HL-60/S4 treated with phorbol 12-myristate 13-acetate at 8.2 ng/mL for 4 days and 3 days (cell line): ENCODE data around the gene C13orf46.

ENCODE experiments used
- in situ Hi-C: fragments of 300-500 bp; cut with MboI; formaldehyde crosslinking; loops from 2 replicates; pipeline ENCODE4 v1.15.0; 2022; ENCODE audit warnings: low sequenced_read_pairs

C13orf46 gene

DNA sequence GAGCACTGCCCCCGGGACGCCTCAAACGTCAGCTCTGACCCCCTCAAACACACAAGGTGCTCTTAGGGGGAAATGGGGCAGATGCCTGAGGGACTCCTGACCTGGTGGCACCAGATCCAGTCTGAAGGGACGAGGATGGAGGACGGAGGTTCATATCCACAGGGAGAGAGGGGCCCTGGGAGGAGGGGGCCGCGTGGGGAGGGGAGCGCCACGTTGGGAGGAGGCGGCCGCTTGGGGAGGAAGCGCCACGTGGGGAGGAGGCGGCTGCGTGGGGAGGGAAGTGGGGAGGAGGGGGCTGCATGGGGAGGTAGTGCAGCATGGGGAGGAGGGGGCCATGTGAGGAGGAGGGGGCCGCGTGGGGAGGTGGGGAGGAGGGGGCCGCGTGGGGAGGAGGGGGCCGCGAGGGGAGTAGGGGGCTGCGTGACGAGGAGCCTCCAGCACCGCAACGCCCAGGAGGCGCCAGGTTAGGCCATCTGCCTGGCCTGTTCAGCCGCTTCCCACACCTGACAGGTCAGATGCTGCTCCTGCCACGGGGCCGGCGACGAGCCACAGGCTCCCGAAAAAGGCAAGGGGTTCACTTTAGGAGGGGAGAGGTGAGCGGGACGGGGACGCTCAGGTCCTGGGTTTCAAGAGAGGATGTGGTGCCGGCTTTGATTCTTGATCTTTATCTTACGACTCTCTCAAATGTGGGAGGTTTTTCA lies 36.7 kb upstream of the C13orf46 start:
- in situ Hi-C loops = loop anchor here (5.0 kb wide), 1 partner anchor 38 kb away; the partner anchor contains the start of gene C13orf46

- in situ Hi-C loops = loop anchor here (5.0 kb wide), 1 partner anchor 37 kb away; the partner anchor contains the start of gene C13orf46
Measured at GRCh38 chr13:114009590-114010400, 35.9 kb upstream of the C13orf46 start.

DNA sequence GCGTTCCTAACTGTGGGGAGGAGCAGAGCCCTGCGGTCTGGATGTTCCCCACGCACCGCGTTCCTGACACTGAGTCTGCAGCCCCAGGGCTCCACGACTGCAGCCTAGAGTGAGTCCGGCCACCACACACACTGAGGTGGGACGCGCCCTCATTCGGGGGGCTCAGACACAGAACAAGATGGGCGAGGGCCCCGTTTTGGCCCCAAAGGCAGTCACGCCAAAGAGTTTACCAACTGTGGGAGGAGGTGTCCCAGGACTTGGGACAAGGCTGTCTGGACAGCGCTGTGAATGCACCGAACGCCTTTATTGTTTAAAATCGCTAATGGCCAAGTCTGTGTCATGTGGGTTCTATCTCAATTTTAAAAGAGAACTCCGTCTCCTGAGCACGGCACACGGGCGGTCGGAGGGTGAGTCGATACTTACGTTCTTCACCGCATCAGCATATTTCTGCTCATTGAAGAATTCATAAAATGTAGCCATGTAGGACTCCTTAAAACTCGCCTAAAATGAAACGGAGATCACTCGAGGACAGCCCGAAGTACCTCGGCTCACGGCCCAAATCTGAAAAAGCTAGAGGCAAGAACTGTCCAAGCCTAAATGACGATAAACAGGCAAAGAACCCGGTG lies 35.2 kb upstream of the C13orf46 start:
- in situ Hi-C loops = no loop called here

- in situ Hi-C loops = no loop called here
Measured at GRCh38 chr13:114007566-114007965, 33.7 kb upstream of the C13orf46 start.

DNA sequence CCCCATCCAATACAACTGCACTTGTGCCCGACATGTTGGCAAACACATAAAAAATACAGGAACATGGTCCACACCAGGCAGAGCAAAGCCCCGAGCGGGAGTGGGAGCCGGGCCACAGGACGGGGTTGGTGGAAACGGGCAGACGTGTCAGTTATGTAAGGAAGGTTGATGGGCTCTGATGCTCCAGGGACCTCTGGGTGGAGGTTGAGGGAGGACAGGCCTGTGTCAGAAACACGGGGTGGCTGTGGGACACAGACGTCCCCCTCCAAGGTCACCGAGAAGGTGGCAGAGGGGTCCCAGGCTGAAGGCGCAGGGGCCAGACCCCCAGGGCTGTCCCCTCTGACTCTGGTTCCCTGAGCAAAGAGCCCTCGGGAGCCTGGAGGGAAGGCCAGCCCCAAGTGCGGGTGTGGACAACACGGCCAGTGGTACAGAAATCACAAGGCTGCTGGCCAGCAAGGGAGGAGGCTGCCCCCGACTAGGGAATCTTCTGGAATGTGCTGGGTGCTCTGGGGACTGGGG lies 31.4 kb upstream of the C13orf46 start:
- in situ Hi-C loops = no loop called here

GRCh38 chr13:114004420-114005205 lies 30.7 kb upstream of the C13orf46 start:
- in situ Hi-C loops = no loop called here

DNA sequence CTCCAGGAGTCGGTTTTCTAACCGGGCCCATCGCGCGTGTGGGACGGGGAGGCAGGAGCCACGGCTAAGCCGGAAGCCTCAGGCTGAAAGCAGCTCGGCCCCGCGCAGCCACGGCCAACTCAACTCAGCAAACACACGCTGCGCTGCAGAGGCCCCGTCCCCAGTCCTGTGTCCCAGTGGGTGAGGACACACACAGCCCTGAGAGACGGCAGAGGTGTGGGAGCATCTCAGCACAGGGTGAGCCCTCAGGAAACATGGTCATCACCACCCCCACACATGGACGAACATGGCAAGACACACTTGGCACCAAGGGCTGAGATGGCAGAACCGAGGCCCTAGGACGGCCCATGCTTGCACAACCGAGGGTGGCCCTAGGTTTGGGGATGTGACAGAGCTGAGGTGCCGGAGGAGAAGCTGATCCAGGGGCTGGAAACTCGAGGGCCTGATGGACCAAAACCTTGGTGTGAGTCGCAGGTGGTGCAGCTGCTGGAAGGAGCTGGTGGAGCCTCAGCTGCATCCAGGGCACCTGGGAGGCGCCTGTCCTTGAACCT lies 29.0 kb upstream of the C13orf46 start:
- in situ Hi-C loops = no loop called here

GRCh38 chr13:114002009-114002544 lies 28.2 kb upstream of the C13orf46 start:
- in situ Hi-C loops = no loop called here

DNA sequence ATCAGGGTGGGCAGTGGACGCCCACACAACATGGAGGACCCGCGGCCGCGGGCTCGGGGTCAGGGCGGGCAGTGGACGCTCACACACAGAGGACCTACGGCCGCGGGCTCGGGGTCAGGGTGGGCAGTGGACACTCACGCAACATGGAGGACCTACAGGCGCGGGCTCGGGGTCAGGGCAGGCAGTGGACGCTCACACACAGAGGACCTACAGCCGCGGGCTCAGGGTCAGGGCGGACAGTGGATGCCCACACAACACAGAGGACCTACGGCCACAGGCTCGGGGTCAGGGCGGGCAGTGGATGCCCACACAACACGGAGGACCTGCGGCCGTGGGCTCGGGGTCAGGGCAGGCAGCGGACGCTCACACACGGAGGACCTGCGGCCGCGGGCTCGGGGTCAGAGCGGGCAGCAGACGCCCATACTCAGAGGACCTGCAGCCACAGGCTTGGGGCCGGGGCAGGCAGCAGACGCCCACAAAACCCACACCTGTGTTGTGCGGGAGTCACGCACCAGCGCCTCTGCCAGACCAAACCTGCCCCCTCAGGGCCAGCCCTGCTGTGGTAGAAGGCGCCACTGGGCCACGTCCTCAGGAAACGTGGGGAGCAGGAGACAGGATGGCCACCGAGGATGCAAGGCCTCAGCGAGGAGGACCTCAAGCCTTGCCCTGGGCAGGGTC lies 27.6 kb upstream of the C13orf46 start:
- in situ Hi-C loops = no loop called here

- in situ Hi-C loops = no loop called here
Measured at GRCh38 chr13:114000151-114001040, 26.5 kb upstream of the C13orf46 start.

GRCh38 chr13:113999618-113999910 lies 25.7 kb upstream of the C13orf46 start:
- in situ Hi-C loops = no loop called here

GRCh38 chr13:113998781-113999617 lies 25.1 kb upstream of the C13orf46 start:
- in situ Hi-C loops = no loop called here

GRCh38 chr13:113997845-113998751 lies 24.2 kb upstream of the C13orf46 start:
- in situ Hi-C loops = no loop called here

GRCh38 chr13:113996912-113997745 lies 23.3 kb upstream of the C13orf46 start:
- in situ Hi-C loops = no loop called here

GRCh38 chr13:113996081-113996911 lies 22.4 kb upstream of the C13orf46 start:
- in situ Hi-C loops = no loop called here
